Measurements from ENCODE around the gene PBX4.

Gene PBX4

DNA sequence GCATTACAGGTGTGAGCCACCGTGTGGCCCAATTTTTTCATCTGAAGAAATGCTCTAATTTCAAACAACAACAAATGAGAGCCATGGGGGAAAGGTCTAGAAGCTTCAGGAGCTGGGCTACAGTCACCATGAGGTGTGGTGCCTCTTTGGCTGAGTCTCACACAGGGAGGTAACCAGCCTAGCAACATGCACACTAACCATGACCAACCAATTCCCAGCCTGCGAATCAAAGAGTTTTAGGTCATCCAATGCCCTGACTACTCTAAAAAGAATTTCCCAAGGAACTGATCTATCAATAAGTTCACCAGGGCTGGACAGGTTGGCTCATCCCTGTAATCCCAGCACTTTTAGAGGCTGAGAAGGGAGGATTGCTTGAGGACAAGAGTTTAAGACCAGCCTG lies 29.9 kb downstream of the PBX4 start:
- DNase-seq (ENCODE audit: low read depth, low spot score), result no peak

GRCh38 chr19:19587771-19588170 lies 30.7 kb downstream of the PBX4 start:
- no peak for DNase-seq (ENCODE audit: low read depth, low spot score)

- DNase-seq (ENCODE audit: low read depth, low spot score), result no peak
Measured at GRCh38 chr19:19584356-19584755, 34.1 kb downstream of the PBX4 start.

DNA sequence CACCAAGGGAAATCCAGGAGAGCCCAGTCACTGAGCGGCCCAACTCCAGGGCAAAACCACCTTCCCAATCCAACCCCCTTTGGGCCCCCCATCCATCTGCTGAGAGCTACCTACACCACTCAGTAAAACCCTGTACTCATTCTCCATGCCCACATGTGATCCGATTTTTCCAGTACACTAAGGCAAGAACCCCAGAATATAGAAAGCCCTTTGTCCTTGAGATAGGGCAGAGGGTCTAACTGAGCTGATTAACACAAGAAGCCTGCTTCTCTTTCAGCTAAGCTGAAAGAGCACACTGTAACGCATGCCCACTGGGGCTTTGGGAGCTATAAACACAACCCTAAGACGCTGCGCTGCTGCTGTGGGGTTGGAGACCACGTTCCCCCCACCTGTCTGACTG lies 36.0 kb downstream of the PBX4 start:
- DNase-seq (ENCODE audit: low read depth, low spot score), result no peak

GRCh38 chr19:19581391-19581790 lies 37.1 kb downstream of the PBX4 start:
- DNase-seq (ENCODE audit: low read depth, low spot score), result no peak

- DNase-seq (ENCODE audit: low read depth, low spot score), result no peak
Measured at GRCh38 chr19:19580418-19580817, 38.1 kb downstream of the PBX4 start.

DNA sequence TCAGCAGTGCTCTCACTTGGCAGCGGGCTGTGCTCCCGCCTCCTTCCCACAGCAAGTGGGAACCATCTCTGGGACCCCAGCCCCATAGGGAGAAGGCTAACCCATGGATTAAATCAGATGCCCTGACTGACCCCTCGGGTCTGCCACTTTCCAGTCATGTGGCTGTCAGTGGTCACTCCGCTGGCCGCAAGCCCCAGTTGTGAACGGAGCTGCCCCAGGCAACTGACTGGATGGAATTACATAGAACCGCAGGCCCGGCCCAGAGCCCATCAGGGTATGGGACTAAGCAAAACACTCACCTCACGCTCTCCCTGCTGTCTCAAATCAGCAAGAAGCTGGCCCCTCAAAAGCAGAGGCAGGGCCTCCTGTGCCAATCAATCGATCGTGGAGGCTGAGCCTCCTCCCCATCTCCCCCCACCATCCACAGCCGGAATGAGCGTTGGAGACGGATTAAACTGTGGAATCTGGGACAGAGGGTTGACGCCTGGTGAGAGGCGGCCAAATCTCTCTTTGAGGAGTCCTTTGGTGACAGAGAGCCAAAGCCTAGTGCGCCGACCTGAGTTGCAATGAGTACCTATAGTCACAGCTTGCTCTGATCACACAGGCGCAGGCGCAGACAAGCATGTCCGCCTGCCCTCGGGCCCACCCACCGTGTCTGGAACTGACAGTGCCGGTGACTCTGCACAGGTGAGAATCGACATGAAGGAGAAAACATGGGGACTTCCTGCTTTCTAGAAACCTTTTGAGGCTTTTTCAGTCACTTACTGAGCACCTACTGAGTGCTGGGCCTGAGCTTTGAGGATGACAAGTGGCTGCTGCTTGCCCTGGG lies 38.7 kb downstream of the PBX4 start:
- no peak for DNase-seq (ENCODE audit: low read depth, low spot score)

GRCh38 chr19:19578252-19578651 lies 40.2 kb downstream of the PBX4 start:
- no peak for DNase-seq (ENCODE audit: low read depth, low spot score)

DNA sequence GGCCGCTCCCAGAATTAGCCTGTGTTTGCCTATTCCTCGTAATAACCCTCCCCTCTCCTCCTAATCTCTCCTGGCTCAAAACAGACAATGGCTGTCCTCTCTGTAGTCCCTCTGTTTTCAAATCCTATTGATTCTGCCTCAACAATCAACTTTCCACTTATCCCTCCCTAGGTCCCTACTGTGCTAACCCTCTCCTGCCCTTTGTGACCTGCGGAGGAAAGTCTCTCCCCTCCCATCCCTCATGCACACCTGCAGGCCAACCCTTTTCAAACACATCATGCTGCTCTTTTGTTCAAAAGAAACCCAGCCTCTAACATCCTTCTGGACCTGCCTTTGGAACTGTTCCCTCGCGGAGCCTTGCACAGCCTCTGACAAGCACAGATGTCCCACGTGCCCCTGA lies 43.1 kb downstream of the PBX4 start:
- DNase-seq (ENCODE audit: low read depth, low spot score), result no peak

DNA sequence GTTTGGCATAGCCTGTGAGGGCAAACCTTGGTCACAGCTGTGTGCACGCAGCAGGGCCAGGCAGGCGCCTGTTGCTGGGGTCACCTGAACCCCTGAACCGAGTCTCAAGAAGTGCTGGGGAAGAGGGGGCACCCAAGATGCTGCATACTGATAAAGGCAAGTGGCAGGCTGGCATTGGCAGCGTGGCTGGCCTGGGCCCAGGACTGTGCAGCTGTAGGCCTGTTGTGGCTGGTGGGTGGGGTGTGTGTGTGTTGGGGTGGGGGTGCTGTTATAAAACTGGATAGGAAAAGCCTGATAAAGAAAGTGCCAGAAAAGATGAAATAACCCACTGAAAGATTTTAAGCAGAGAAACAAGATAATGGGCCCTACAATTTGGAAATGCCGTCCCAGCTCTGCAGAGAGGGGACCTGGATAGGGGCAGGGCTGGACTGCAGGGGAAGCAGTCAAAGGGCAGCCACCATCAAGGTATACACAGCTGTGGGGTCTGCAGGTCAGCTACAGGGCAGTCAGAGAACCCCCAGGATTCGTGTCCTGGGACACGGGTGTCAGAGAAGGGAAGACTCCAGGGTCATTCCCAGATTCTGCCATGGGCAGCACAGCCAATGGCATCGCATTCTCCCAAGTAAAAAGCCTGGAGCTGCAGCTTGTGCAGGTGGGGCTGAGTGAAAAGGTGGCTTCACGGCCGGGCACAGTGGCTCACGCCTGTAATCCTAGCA lies 47.3 kb downstream of the PBX4 start:
- no peak for DNase-seq (ENCODE audit: low read depth, low spot score)

- no peak for DNase-seq (ENCODE audit: low read depth, low spot score)
Measured at GRCh38 chr19:19570571-19570970, 47.9 kb downstream of the PBX4 start.

DNA sequence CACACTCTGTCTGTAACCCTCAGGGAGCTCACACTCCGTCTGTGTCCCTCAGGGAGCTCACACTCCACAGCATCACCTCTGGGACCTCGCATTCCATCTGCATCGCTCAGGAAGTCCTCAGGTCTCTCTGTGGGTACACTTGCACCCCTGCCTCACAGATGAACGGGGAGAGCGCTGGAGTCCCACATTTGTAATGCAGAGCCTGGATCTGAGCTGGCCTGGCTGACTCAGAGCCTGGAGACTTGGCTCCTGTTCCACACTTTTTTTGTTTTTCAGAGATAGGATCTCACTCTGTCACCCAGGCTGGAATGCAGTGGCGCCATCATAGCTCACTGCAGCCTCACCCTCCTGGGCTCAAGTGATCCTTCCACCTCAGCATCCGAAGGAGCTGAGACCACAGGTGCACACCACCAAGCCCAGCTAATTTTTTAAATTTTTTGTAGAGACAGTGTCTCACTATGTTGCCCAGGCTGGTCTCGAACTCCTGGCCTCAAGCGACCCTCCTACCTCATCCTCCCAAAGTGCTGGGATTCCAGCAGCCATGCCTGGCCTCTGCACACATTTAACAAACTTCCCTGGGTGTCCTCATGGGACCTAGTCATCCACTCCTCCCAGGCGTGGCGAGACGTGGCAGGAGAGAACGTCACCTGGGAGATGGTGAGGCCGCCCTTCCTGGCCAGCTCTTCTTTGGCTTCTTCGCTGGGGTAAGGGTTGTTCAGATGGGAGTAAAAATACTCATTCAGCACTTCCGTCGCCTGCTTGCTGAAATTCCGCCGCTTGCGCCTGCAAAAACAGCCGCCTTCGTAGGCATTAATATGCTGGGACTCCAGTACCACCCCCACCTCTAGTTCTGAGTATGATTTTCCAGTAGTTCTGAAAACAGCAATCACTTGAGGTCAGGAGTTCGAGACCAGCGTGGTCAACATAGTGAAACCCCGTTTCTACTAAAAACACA lies 49.4 kb downstream of the PBX4 start:
- DNase-seq (ENCODE audit: low read depth, low spot score), result no peak

GRCh38 chr19:19567391-19567790 lies 51.1 kb downstream of the PBX4 start:
- no peak for DNase-seq (ENCODE audit: low read depth, low spot score)

DNA sequence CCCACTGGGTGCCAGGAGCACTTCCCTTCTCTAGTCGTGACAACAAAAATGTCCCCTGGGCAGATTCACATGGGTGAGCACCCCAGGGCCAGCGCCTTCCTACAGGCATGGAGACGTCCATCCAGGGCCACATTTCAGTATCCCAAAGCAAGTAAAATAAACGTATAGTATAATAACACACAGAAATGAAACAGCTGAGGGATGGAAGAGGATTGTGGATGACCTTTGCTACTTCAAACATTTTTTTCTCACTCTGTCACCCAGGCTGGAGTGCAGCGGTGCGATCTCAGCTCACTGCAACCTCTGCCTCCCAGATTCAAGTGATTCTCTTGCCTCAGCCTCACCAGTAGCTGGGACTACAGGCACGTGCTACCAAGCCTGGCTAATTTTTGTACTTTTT lies 52.2 kb downstream of the PBX4 start:
- DNase-seq (ENCODE audit: low read depth, low spot score), result no peak

- DNase-seq (ENCODE audit: low read depth, low spot score), result no peak
Measured at GRCh38 chr19:19563348-19563848, 55.1 kb downstream of the PBX4 start.

GRCh38 chr19:19562665-19563347 lies 55.7 kb downstream of the PBX4 start:
- no peak for DNase-seq (ENCODE audit: low read depth, low spot score)

DNA sequence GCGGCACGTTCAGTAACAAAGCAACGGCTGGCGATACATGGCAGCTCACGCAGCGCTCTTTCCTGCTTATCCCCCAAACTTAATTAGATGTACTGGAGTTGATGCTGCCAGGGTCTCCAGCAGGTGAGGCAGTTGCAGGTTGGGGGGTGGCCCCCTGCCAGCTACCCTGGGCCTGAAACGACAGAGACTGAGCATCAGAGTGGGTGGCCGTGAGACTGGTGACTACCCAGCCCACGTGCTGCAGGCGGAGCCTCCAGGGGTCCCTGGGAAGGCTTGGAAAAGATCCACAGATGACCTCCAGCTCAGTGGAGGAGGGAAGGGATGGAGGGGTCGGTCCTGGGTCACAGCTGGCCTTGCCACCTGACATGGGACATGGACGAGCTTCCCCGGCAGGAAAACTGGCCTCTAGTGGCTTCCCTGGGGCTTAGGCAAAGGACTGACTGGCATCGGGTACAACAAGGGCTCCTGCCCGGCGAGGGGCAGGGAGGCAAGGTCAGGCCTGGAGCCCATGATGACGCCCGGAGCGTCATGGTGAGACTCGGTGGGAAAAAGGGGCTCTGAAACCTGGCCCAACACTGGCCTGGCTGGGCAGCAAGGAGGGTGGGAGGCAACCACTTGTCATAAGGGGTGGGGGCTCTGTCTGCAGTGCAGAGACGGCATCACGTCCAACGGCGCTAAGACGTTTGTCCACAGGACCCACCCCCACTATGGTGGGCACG lies 56.4 kb downstream of the PBX4 start:
- DNase-seq (ENCODE audit: low read depth, low spot score), result no peak

DNA sequence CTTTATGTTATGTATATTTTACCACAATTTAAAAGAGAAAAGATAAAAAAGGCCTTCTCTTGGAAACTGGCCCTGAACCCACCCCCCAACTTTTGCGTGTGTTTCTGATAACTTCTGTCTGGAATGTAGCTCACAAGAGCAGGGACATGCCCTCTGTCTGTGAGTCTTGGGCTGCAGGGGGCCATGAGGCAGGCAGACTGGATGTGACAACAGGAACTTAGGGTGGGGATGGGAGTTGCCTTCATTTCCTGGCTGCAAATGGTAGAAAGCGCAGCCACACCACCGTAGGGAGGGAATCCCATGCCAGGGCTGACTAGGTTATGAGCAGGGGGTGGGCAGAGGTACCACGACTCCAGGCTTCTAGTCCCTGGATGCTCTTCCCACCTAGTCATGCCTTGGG lies 58.6 kb downstream of the PBX4 start:
- no peak for DNase-seq (ENCODE audit: low read depth, low spot score)

DNA sequence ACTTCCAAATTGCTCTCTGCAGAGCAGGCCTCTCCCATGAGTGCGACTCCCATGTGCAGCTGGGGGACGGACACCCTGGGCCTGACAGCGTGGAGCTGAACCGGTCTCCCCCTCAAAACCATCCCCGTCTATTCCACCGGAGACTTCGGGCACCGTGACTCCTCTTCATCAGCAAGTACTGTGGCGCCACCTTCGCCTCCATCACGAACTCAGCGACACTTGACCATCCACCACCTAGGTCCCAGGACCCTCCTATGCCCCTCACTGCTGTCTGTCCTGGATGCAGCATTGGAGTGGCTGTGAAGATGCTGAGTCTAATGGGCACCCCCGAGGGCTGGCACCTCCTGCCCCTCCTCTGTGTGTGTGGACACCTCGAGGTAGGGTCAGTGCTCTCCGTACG lies 59.9 kb downstream of the PBX4 start:
- no peak for DNase-seq (ENCODE audit: low read depth, low spot score)

GRCh38 chr19:19558055-19558454 lies 60.4 kb downstream of the PBX4 start:
- no peak for DNase-seq (ENCODE audit: low read depth, low spot score)

Measured in ELF-1 (cell line).